Measurements from ENCODE around the gene ESRRA.

The ESRRA gene

GRCh38 chr11:64334764-64335735, 29.7 kb downstream of the ESRRA start:
- DNase-seq: no peak

- no peak for DNase-seq
These were observed 32.4 kb downstream of the ESRRA start for GRCh38 chr11:64337538-64338249.

- no peak for DNase-seq
These were observed 33.4 kb downstream of the ESRRA start for GRCh38 chr11:64338716-64339115.

GRCh38 chr11:64339286-64339685, 34.0 kb downstream of the ESRRA start:
- no peak for DNase-seq

GRCh38 chr11:64339754-64340408, 34.6 kb downstream of the ESRRA start, which contains the start of gene CCDC88B:
Gene CCDC88B (plus strand): TSS chr11:64340204. CDS start chr11:64340267, 63 bp downstream.
- no peak for DNase-seq

GRCh38 chr11:64340671-64341335, 35.5 kb downstream of the ESRRA start:
- DNase-seq: no peak

- DNase-seq: no peak
These were observed 36.1 kb downstream of the ESRRA start for GRCh38 chr11:64341429-64341828.

GRCh38 chr11:64341851-64342791, 36.8 kb downstream of the ESRRA start:
- peak; percentile 58 for DNase-seq

GRCh38 chr11:64342869-64343745, 37.8 kb downstream of the ESRRA start:
- no peak for DNase-seq

- DNase-seq: no peak
These were observed 38.6 kb downstream of the ESRRA start for GRCh38 chr11:64343767-64344559.

GRCh38 chr11:64344787-64345186, 39.5 kb downstream of the ESRRA start:
- DNase-seq: no peak

- DNase-seq: no peak
These were observed 42.0 kb downstream of the ESRRA start for GRCh38 chr11:64347193-64347867.

GRCh38 chr11:64348383-64349024, 43.2 kb downstream of the ESRRA start:
- no peak for DNase-seq

- DNase-seq: no peak
These were observed 43.7 kb downstream of the ESRRA start for GRCh38 chr11:64349025-64349387.

- DNase-seq: no peak
These were observed 44.1 kb downstream of the ESRRA start for GRCh38 chr11:64349404-64349803.

- DNase-seq: no peak
These were observed 45.9 kb downstream of the ESRRA start for GRCh38 chr11:64351136-64351631.

- no peak for DNase-seq
These were observed 47.0 kb downstream of the ESRRA start for GRCh38 chr11:64352099-64352994.

All from NCI-H2029 treated with DMSO at 0.1 percent for 48 hours (cell line).